Loucy (cell line): ENCODE results near the gene YIPF2.

Source experiments
- H2AFZ ChIP-seq: fragments of 200-600 bp; sonication (generic); 2 replicates; pipeline ENCODE4 v1.6.0; 2016; ENCODE audit warnings: antibody characterized with exemption, mild to moderate bottlenecking, low read length, moderate library complexity
- H3F3A ChIP-seq: fragments of 200-600 bp; 2 replicates; pipeline ENCODE4 v1.6.0; 2016; ENCODE audit warnings: antibody characterized with exemption, low read depth, mild to moderate bottlenecking
- H3K27me3 ChIP-seq: fragments of 200-600 bp; sonication (generic); 2 replicates; pipeline ENCODE4 v1.6.1; 2014; ENCODE audit warnings: low read length, mild to moderate bottlenecking; ENCODE audit not compliant: insufficient read depth, poor library complexity, severe bottlenecking
- H3K36me3 ChIP-seq: fragments of 200-600 bp; sonication (generic); 2 replicates; pipeline ENCODE4 v1.6.1; 2016; ENCODE audit warnings: low read length; ENCODE audit not compliant: insufficient read depth
- H3K4me1 ChIP-seq: fragments of 200-600 bp; sonication (generic); 2 replicates; pipeline ENCODE4 v1.5.1; 2014; ENCODE audit warnings: low read length, mild to moderate bottlenecking; ENCODE audit not compliant: insufficient read depth, poor library complexity, severe bottlenecking
- H3K4me2 ChIP-seq: fragments of 200-600 bp; sonication (generic); 2 replicates; pipeline ENCODE4 v1.6.0; 2014; ENCODE audit warnings: antibody characterized with exemption, low read length, low read depth, mild to moderate bottlenecking; ENCODE audit not compliant: poor library complexity, severe bottlenecking
- H3K4me3 ChIP-seq: fragments of 200-600 bp; sonication (generic); 2 replicates; pipeline ENCODE4 v1.5.1; 2014; ENCODE audit warnings: low read length, mild to moderate bottlenecking, mixed read lengths; ENCODE audit not compliant: poor library complexity, severe bottlenecking
- H3K79me2 ChIP-seq: fragments of 200-600 bp; sonication (generic); 2 replicates; pipeline ENCODE4 v1.6.1; 2014; ENCODE audit warnings: low read length; ENCODE audit not compliant: insufficient read depth
- H3K9ac ChIP-seq: fragments of 200-600 bp; sonication (generic); 2 replicates; pipeline ENCODE4 v1.6.0; 2014; ENCODE audit warnings: mild to moderate bottlenecking, low read depth, low read length, moderate library complexity; ENCODE audit not compliant: poor library complexity, severe bottlenecking
- H3K9me2 ChIP-seq: fragments of 200-600 bp; sonication (generic); replicated peaks from 2 replicates; pipeline ENCODE4 v1.6.1; 2016; ENCODE audit warnings: low read depth, low read length, mixed read lengths
- H3K9me3 ChIP-seq: fragments of 200-600 bp; sonication (generic); 2 replicates; pipeline ENCODE4 v1.6.1; 2014; ENCODE audit warnings: mild to moderate bottlenecking, antibody characterized with exemption, low read length, low read depth; ENCODE audit not compliant: insufficient read depth
- H4K20me1 ChIP-seq: fragments of 200-600 bp; sonication (generic); 2 replicates; pipeline ENCODE4 v1.6.0; 2014; ENCODE audit warnings: antibody characterized with exemption, low read length, mild to moderate bottlenecking; ENCODE audit not compliant: insufficient read depth, poor library complexity, severe bottlenecking
- CTCF ChIP-seq: fragments of 200-600 bp; sonication (generic); conservative IDR thresholded peaks from 2 replicates; pipeline ENCODE4 v1.5.1; 2014; ENCODE audit warnings: mild to moderate bottlenecking, antibody characterized with exemption, low read length
- EZH2phosphoT487 ChIP-seq: fragments of 200-600 bp; IDR thresholded peaks from 2 replicates; pipeline ENCODE4 v1.6.1; 2018; ENCODE audit warnings: antibody characterized with exemption, mild to moderate bottlenecking, moderate library complexity, borderline replicate concordance

Gene YIPF2

GRCh38 chr19:10891405-10892086, 36.9 kb downstream of the YIPF2 start:
- H3K36me3 ChIP-seq: no peaks in the 10 kb centered on the region
- no peak for TF ChIP-seq EZH2phosphoT487
- no peak for TF ChIP-seq CTCF
- H3K79me2 ChIP-seq: peaks cover 40% of the 10 kb centered on the region; the same call in 1 of the 2 replicates
- no peaks in the 10 kb centered on the region for H3K9me2 ChIP-seq
- H4K20me1 ChIP-seq: peaks cover 13% of the 10 kb centered on the region
- H3K4me2 ChIP-seq: no peak overlapping the region
- no peak overlapping the region for H3K4me3 ChIP-seq
- H2AFZ ChIP-seq: no peak overlapping the region
- H3K27me3 ChIP-seq: no peaks in the 10 kb centered on the region
- no peaks in the 10 kb centered on the region for H3F3A ChIP-seq
- H3K9ac ChIP-seq: no peak overlapping the region
- no peaks in the 10 kb centered on the region for H3K4me1 ChIP-seq
- no peaks in the 10 kb centered on the region for H3K9me3 ChIP-seq

DNA sequence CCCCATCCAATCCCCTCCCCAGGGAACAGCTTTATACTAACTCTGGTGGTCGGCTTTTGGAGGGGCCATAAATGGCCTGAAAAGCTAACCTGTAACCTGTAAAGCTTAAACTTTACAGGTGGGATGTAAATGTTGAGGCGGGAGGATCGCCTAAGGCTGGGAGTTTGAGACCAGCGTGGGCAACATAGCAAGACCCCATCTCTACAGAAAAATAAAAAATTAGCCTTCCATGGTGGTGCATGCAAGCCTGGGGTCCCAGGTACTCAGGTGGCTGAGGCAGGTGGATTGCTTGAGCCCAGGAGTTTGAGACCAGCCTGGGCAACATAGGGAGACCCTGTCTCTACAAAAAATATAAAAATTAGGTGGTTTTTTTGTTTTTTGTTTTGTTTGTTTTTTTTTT, 38.6 kb downstream of the YIPF2 start:
- Histone ChIP-seq H3K27me3 (no peaks in the 10 kb centered on the region), H3K4me3 (no peak overlapping the region), H2AFZ (no peak overlapping the region), H3K4me1 (no peaks in the 10 kb centered on the region), H3K9ac (no peak overlapping the region), H3F3A (no peaks in the 10 kb centered on the region), H4K20me1 (peaks cover 9% of the 10 kb centered on the region), H3K9me2 (no peaks in the 10 kb centered on the region), H3K36me3 (no peaks in the 10 kb centered on the region), H3K9me3 (no peaks in the 10 kb centered on the region), H3K4me2 (no peak overlapping the region), H3K79me2 (peaks cover 44% of the 10 kb centered on the region; the same call in 1 of the 2 replicates)
- no peak for TF ChIP-seq CTCF
- no peak for TF ChIP-seq EZH2phosphoT487

DNA sequence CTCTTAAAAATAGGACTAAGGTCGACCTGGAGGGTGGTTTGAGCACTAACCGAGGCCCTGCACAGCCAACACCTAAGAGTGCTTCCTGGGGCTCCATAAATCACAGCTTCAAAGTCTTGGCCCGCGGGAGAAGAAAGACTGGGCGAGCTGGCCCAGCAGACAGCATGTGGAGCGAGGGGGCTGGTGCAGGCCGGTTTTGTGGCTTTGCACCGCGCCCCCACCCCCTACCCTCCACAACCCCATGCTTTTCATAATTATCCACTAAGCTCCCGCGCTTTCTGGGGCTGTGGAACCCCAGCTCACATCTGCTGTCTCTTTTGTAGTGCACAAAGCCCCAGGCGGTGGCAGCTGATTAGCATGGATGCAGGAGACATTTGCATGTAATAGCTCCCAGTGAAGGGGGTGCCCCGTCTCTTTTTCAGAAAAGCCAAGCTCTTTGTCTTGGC, 40.0 kb downstream of the YIPF2 start:
- Histone ChIP-seq H2AFZ (no peak overlapping the region), H3K27me3 (no peaks in the 10 kb centered on the region), H3K9me3 (no peaks in the 10 kb centered on the region), H3K36me3 (no peaks in the 10 kb centered on the region), H3F3A (no peaks in the 10 kb centered on the region), H3K4me3 (no peak overlapping the region), H3K9ac (no peak overlapping the region), H3K79me2 (peaks cover 40% of the 10 kb centered on the region; the same call in 1 of the 2 replicates), H4K20me1 (peaks cover 4% of the 10 kb centered on the region), H3K9me2 (no peaks in the 10 kb centered on the region), H3K4me1 (no peaks in the 10 kb centered on the region), H3K4me2 (no peak overlapping the region)
- TF ChIP-seq CTCF (no peak), EZH2phosphoT487 (no peak)
